ENCODE measurements around the gene TRDN.
"Not testable (repeated sequence)": the region's sequence is repeated elsewhere in the genome, so short reads cannot be mapped to it uniquely, and the experiment has no call there.

Gene TRDN

DNA sequence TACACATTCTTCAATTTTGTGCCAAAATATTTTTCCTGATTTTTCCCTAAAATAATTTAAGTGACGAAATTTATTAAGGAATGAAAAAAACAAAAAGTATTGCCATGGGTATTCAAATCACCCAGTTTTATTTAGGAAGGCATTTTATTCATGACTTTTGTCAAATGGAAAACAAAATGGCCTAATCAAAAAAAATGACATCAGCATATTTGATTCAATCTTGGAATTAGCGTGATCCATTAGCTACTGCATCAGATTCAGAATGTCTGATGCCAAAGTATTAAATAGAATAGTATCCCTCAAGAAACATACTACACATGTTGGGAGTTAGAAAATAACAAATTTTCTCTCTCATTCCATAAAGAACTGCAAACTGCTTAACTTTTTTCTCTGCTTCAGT, 129.2 kb downstream of the TRDN start:
- no peak for DNase-seq (ENCODE audit: low read depth in 2 of 2)

- DNase-seq (ENCODE audit: low read depth in 2 of 2): no peak
Measured at GRCh38 chr6:123503619-123504018, 133.1 kb downstream of the TRDN start.

DNA sequence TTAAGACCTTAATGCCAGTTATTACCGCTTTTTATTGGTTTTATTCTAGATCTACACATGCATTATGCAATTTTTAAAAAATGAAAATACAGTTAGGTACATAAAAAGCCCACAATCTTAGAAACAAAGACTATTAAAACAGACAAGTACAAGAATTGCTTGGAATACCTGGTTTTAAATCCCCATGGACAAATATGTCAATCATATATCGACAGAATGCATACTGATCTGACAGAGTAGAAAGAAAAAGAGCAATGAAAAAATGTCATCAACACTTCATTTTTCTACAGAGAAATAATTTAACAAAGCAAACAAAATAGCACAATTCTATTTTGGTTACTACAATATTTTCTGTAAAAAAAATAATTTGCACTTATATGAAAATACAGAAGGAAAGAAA, 139.7 kb downstream of the TRDN start:
- no peak for DNase-seq (ENCODE audit: low read depth in 2 of 2)

DNA sequence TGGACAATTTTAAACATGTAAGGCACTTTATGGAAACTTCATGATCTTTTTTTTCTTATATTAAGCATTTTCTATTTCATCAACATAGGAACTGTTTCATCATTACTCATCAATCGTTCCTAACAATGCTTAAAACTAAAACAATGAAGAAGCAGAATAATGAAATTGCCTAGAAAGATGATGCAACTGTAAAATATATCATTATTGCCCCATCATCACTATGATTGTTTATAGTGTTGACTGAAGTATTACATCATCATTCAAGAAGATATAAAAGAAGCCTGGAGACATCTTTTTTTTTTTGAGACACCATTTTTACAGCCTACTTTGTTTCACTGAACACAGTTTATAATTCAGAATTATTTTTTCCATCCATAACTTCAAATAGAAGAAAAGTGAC, 147.2 kb downstream of the TRDN start:
- DNase-seq (ENCODE audit: low read depth in 2 of 2): no peak

- no peak for DNase-seq (ENCODE audit: low read depth in 2 of 2)
Measured at GRCh38 chr6:123480986-123481385, 155.8 kb downstream of the TRDN start.

- not testable (repeated sequence) for DNase-seq (ENCODE audit: low read depth in 2 of 2)
Measured at GRCh38 chr6:123472025-123472702, 164.6 kb downstream of the TRDN start.

DNA sequence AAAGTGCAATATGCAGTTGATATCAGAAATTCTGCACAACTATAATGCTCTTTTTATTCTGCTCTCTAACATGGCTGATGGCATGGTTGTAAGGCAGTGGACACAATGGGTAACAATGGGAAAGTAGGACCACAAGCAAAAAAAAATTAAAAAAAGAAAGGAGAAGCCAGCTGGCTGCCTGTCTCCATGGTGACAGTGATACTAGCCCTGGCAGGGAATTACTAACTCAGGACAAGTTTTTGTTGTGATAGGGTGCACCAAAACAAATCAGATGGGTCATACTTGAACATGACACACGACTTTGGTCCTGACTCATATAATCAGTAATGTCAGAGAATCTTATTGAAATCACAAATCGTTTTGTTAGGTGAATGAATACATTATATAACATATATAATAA, 169.4 kb downstream of the TRDN start:
- DNase-seq (ENCODE audit: low read depth in 2 of 2): no peak

DNA sequence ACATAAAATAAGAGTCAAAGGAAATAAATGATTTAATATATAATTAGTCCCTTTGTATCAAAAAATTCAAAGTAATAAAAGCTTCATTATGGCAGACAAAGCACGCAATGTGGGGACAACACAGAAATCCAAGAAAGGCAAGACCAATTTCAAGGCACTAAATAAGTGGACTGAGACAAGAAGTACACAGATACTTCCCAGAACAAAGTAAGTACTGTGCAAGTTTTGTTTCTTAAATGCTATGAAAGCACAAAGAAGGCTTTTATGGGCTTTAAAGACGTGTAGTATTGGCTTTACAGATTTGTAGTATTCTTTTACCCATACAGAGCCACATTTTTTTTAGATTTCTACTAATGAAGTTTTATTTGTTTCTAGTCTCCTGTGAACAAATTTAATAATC, 174.6 kb downstream of the TRDN start:
- no peak for DNase-seq (ENCODE audit: low read depth in 2 of 2)

DNA sequence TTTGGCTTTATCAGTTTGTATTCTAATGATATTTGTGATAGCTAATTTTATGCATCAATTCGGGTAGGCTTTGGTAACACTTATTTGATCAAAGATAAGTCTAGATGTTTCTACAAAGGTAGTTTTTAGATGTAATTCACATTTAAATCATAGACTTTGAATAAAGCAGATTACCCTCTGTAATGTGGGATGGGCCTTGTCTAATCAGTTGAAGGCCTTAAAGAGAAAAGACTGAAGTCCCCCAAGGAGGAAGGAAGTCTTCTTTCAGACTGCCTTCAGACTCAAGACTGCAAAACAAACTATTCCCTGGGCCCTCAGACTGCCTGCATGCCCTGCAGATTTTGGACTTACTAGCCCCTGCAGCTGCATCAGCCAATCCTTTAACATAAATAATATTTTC, 178.5 kb downstream of the TRDN start:
- no peak for DNase-seq (ENCODE audit: low read depth in 2 of 2)

GRCh38 chr6:123456836-123457235, 179.9 kb downstream of the TRDN start:
- DNase-seq (ENCODE audit: low read depth in 2 of 2): no peak

GRCh38 chr6:123454448-123454847, 182.3 kb downstream of the TRDN start:
- DNase-seq (ENCODE audit: low read depth in 2 of 2): no peak

GRCh38 chr6:123453071-123453470, 183.7 kb downstream of the TRDN start:
- DNase-seq (ENCODE audit: low read depth in 2 of 2): not testable (repeated sequence)

DNA sequence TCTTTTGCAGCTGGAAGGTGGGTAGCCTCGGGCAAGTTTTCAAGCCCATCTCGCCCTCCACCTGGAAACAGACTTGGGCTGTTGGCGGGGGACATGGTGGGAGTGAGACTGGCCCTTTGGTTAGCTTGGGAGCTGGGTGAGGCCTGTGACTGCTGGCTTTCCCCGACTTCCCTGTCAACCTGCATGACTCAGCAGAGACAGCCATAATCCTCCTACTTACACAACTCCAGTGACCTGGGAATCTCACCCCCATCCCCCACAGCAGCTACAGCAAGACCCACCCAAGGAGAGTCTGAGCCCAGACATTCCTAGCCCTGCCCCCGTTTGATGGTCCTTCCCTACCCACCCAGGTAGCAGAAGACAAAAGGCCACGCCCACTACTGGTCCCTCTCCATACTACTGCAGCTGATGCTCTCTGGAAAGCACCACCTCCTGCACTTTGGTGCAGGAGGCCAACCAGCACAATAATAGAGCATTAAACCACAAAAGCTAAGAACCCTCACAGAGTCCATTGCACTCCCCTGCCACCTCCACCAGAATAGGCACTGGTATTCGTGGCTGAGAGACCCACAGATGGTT, 188.4 kb downstream of the TRDN start:
- no peak for DNase-seq (ENCODE audit: low read depth in 2 of 2)

DNA sequence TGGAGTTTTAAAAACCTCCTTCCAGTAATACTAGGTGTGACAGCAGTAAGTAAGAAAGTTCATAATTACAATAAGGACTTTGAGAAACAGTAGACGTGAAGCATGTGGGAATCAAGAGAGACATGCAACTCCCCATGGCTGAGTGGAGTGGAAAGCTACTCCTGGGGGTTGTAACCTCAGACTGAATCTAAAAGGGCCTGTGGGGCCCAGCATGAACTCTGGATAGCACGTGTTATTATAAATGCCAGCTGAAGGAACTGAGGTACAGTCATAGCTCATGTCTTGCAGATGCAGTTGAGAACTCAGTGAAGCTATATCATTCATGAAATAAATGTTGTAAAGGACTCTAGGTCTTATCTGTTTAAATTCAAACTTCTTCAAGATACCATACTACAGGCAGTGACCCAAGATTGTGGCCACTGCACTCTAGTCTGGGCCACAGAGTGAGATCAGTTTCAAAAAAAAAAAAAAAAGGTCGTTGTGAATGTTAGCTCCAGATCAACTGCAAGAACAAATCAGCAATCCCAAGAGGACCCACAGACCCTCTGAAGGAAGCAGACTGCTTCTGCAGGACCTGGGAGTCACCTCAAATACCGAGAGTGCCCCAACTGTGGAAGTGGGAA, 189.3 kb downstream of the TRDN start:
- DNase-seq (ENCODE audit: low read depth in 2 of 2): no peak

GRCh38 chr6:123439371-123439770, 197.4 kb downstream of the TRDN start:
- DNase-seq (ENCODE audit: low read depth in 2 of 2): no peak

DNA sequence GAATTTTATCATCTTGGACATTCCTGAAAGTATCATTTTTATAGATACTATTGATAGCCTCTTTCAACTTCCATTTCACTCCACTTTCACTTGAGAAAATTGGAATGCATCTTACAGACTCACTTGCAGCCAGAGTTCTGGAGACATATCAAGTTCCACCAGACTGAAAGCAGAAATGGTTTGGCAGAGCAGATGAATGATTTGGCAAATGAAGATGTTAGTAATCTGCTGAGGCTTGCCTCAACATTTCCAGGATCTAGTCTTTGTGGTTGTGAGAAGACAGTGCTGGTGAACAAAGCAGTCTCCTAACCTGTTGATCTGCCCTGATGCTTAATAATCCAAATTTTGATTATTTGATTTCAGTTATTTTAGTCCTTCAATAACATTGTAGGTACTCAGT, 202.6 kb downstream of the TRDN start:
- no peak for DNase-seq (ENCODE audit: low read depth in 2 of 2)

- DNase-seq (ENCODE audit: low read depth in 2 of 2): no peak
Measured at GRCh38 chr6:123430970-123431369, 205.8 kb downstream of the TRDN start.

- DNase-seq (ENCODE audit: low read depth in 2 of 2): no peak
Measured at GRCh38 chr6:123427008-123427407, 209.7 kb downstream of the TRDN start.

DNA sequence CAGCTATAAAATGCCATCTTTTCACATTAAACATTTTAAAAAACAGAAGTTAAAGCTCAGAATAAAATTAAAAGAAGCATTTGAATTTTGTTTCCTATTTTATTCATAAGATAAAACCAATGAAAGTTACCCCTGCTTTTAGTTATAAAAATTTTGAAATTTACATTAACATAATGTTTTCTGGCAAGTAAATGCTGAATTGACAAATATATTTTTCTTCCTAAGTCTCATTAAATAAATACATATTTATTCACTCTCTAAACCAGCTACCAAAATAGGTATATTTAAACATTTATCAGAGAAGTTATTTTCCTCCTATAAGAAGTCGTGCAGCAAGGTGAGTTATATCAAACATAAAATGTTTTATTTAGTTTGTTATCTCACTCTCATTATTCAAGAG, 213.6 kb downstream of the TRDN start:
- DNase-seq (ENCODE audit: low read depth in 2 of 2): no peak

DNA sequence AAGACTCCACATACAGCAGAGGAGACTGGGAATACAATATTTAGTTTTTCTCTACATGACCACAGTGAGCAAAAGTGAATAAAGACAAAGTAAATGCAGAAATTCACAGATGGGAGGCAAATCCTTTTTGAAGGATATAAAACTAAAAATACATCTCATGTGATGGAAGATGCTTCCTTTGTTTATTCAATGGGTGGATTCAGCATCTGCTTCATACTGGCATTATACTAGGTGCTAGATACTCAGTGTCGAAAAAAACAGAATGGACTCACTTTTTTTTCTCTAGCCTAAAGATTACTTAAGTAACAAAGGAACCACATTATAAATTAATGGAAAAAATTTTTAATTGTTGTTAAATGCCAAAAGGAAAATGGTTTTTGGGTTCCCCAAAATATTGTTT, 216.2 kb downstream of the TRDN start:
- no peak for DNase-seq (ENCODE audit: low read depth in 2 of 2)

DNA sequence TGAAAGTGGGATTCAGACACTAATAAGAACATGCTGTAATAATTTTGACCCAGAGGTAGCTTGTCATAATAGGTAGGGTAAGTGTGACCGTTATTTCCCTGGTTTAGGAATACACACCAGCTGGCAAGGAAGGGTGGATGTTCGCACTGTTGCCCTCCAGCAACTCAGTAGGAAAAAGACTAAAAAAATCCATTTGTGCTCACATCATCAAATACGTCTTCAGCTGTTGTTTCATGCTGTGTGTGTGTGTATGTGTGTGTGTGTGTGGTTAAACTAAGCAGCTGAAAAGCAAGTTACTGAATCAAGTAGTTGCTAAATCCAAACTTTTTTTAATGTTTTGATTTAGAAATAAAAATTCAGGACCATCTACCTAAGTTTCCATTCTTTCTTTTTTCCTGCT, 218.7 kb downstream of the TRDN start:
- DNase-seq (ENCODE audit: low read depth in 2 of 2): no peak

DNA sequence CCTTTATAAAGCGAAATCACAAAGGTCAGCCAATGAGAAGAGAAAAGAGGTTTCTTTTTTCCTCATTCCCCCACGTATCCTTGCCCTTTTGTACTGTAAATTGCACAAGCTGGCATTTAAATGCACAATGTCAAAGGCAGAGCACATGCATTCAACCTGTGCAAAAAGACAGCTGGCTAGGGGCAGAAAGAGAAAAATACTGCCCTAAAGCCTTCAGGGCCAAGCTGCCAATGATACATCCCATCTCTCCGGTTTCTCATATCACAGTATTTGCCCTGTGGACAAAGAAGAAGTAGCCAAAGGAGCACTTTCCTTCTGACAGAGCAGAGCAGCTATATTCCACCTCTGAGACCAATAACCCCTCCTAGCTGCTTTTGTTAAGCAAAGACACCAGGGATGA, 219.2 kb downstream of the TRDN start:
- DNase-seq (ENCODE audit: low read depth in 2 of 2): no peak

- DNase-seq (ENCODE audit: low read depth in 2 of 2): no peak
Measured at GRCh38 chr6:123415844-123416468, 220.8 kb downstream of the TRDN start.
